HG03139 (cell line): Measurements from ENCODE around the gene DOCK11.

ENCODE experiments used
- ATAC-seq: cut with Tn5 transposase; IDR thresholded peaks from one replicate; pipeline ENCODE4 v1.9.1; 2021; ENCODE audit not compliant: unreplicated experiment

Gene DOCK11

GRCh38 chrX:118621081-118621759, 125.6 kb downstream of the DOCK11 start:
- no peak for ATAC-seq

GRCh38 chrX:118623062-118623461, 127.4 kb downstream of the DOCK11 start:
- ATAC-seq: no peak

GRCh38 chrX:118626346-118626745, 130.7 kb downstream of the DOCK11 start:
- no peak for ATAC-seq

- no peak for ATAC-seq
Measured at GRCh38 chrX:118627084-118627758, 131.6 kb downstream of the DOCK11 start.

GRCh38 chrX:118630848-118631247, 135.2 kb downstream of the DOCK11 start:
- ATAC-seq: no peak

GRCh38 chrX:118631586-118631985, 136.0 kb downstream of the DOCK11 start:
- ATAC-seq: peak; percentile 70

- ATAC-seq: no peak
Measured at GRCh38 chrX:118632862-118633261, 137.2 kb downstream of the DOCK11 start.

- ATAC-seq: no peak
Measured at GRCh38 chrX:118633530-118633929, 137.9 kb downstream of the DOCK11 start.

GRCh38 chrX:118634336-118634735, 138.7 kb downstream of the DOCK11 start:
- no peak for ATAC-seq

- ATAC-seq: no peak
Measured at GRCh38 chrX:118637997-118638396, 142.4 kb downstream of the DOCK11 start.

- ATAC-seq: no peak
Measured at GRCh38 chrX:118644378-118644777, 148.8 kb downstream of the DOCK11 start.

- no peak for ATAC-seq
Measured at GRCh38 chrX:118652717-118653116, 157.1 kb downstream of the DOCK11 start.

GRCh38 chrX:118654331-118654730, 158.7 kb downstream of the DOCK11 start:
- no peak for ATAC-seq

GRCh38 chrX:118655561-118656246, 160.1 kb downstream of the DOCK11 start:
- ATAC-seq: no peak

GRCh38 chrX:118657413-118657812, 161.8 kb downstream of the DOCK11 start:
- ATAC-seq: no peak

- ATAC-seq: no peak
Measured at GRCh38 chrX:118660085-118660484, 164.5 kb downstream of the DOCK11 start.

- no peak for ATAC-seq
Measured at GRCh38 chrX:118665204-118665603, 169.6 kb downstream of the DOCK11 start.

GRCh38 chrX:118666521-118666920, 170.9 kb downstream of the DOCK11 start:
- ATAC-seq: no peak

GRCh38 chrX:118669435-118669834, 173.8 kb downstream of the DOCK11 start:
- no peak for ATAC-seq

GRCh38 chrX:118675326-118675965, 179.8 kb downstream of the DOCK11 start:
- ATAC-seq: no peak

GRCh38 chrX:118675966-118676349, 180.3 kb downstream of the DOCK11 start:
- no peak for ATAC-seq

- no peak for ATAC-seq
Measured at GRCh38 chrX:118677318-118677717, 181.7 kb downstream of the DOCK11 start.
